C4-2B (cell line): ENCODE measurements around the gene ZBTB22.
A peak's percentile ranks its signal among the peaks of the same experiment; 100 is the strongest.

Experiments used
- H3K27ac ChIP-seq: fragments of 450-650 bp; 2 replicates; pipeline ENCODE4 v1.5.1; 2017
- CTCF ChIP-seq: fragments of 450-650 bp; conservative IDR thresholded peaks from 2 replicates; pipeline ENCODE4 v1.5.1; 2017; ENCODE audit warnings: mild to moderate bottlenecking
- ZFX ChIP-seq: fragments of 450-650 bp; IDR thresholded peaks from 2 replicates; pipeline ENCODE4 v1.6.1; 2017

The ZBTB22 gene

GRCh38 chr6:33296797-33297405 lies 20.6 kb downstream of the ZBTB22 start:
- no peak for TF ChIP-seq CTCF
- TF ChIP-seq ZFX, result no peak
- peak overlapping the region; percentile 87 for H3K27ac ChIP-seq

- no peak overlapping the region; the same call in 1 of the 2 replicates for H3K27ac ChIP-seq
Observed at GRCh38 chr6:33295621-33296369, 21.7 kb downstream of the ZBTB22 start.

GRCh38 chr6:33294086-33294823 lies 23.3 kb downstream of the ZBTB22 start:
- TF ChIP-seq ZFX (no peak), CTCF (no peak)
- no peak overlapping the region for H3K27ac ChIP-seq

More at GRCh38 chr6:33295621-33296369, 21.7 kb downstream of the ZBTB22 start:
- TF ChIP-seq ZFX (no peak), CTCF (no peak)

- no peak overlapping the region for H3K27ac ChIP-seq
- TF ChIP-seq CTCF, result no peak
- no peak for TF ChIP-seq ZFX
Observed at GRCh38 chr6:33292996-33293682, 24.4 kb downstream of the ZBTB22 start.

GRCh38 chr6:33290459-33290858 lies 27.1 kb downstream of the ZBTB22 start:
- H3K27ac ChIP-seq, result peak overlapping the region; percentile 76

GRCh38 chr6:33289784-33290315 lies 27.7 kb downstream of the ZBTB22 start:
- TF ChIP-seq ZFX (no peak), CTCF (no peak)
- peak overlapping the region; percentile 76 for H3K27ac ChIP-seq

More at GRCh38 chr6:33290459-33290858, 27.1 kb downstream of the ZBTB22 start:
- TF ChIP-seq CTCF (no peak), ZFX (no peak)
